Melanocyte of skin (primary cell): ENCODE results near the gene NEU4. TPM values are rescaled to one million over a fixed set of nuclear protein-coding genes. Genes with fewer than 3 reads are reported as not detected.

Experiments
- total RNA-seq, 2 donors: library from RNA; depleted of rRNA; stranded (reverse); fragments of >200 nt; gene quantifications; 2 replicates each; pipeline ENCODE4 v1.2.3, GENCODE V29; 2012

NEU4 gene
- total RNA-seq, result not detected

GRCh38 chr2:241808721-241809382, at the start of gene NEU4:
Gene NEU4, plus strand, starts transcription at chr2:241809193. Its CDS starts 5,292 bp downstream, at chr2:241814485.

GRCh38 chr2:241776336-241777169, 32.4 kb upstream of the NEU4 start, which contains the start of gene GAL3ST2:
Gene GAL3ST2, plus strand, starts transcription at chr2:241776822. Its CDS starts 134 bp downstream, at chr2:241776956.

GRCh38 chr2:241858206-241859016, 49.4 kb downstream of the NEU4 start, which contains the start of gene PDCD1:
Gene PDCD1, minus strand, starts transcription at chr2:241858894. Its CDS starts 56 bp downstream, at chr2:241858838.

Other genes starting within 250 kb of the NEU4 start
- 10 to 100 TPM; 37.9 to 68.3 TPM for gene THAP4, start 172.0 kb upstream of the NEU4 start, total RNA-seq
- gene ATG4B, start 171.5 kb upstream of the NEU4 start, total RNA-seq, result 10 to 100 TPM; 70.9 to 72.3 TPM
- 10 to 100 TPM; 34.1 to 86.6 TPM for gene DTYMK, start 122.4 kb upstream of the NEU4 start, total RNA-seq
- gene ING5, start 107.2 kb upstream of the NEU4 start, total RNA-seq, result 10 to 100 TPM in 1 of 2 donors, 1 to 10 TPM in 1; 7.6 to 11.0 TPM
- 10 to 100 TPM in 1 of 2 donors, 1 to 10 TPM in 1; 10.0 to 15.8 TPM for gene D2HGDH, start 74.6 kb upstream of the NEU4 start, total RNA-seq
- under 1 TPM in 1 of 2 donors, not detected in 1; 0.34 TPM for gene GAL3ST2, start 32.4 kb upstream of the NEU4 start, total RNA-seq
- gene PDCD1, start 49.7 kb downstream of the NEU4 start, total RNA-seq, result not detected
- not detected for gene RTP5, start 60.5 kb downstream of the NEU4 start, total RNA-seq